Endothelial cell of coronary artery (primary cell): ENCODE results near the gene UTP4. TPM values are rescaled to one million over a fixed set of nuclear protein-coding genes. Genes with fewer than 3 reads are reported as not detected.

Experiments used
- total RNA-seq: library from RNA; depleted of rRNA; stranded (reverse); fragments of >200 nt; gene quantifications from 2 replicates; pipeline ENCODE4 v1.2.3, GENCODE V29; 2014

UTP4 gene
- 16.7 and 18.7 TPM in 2 replicates for total RNA-seq

DNA sequence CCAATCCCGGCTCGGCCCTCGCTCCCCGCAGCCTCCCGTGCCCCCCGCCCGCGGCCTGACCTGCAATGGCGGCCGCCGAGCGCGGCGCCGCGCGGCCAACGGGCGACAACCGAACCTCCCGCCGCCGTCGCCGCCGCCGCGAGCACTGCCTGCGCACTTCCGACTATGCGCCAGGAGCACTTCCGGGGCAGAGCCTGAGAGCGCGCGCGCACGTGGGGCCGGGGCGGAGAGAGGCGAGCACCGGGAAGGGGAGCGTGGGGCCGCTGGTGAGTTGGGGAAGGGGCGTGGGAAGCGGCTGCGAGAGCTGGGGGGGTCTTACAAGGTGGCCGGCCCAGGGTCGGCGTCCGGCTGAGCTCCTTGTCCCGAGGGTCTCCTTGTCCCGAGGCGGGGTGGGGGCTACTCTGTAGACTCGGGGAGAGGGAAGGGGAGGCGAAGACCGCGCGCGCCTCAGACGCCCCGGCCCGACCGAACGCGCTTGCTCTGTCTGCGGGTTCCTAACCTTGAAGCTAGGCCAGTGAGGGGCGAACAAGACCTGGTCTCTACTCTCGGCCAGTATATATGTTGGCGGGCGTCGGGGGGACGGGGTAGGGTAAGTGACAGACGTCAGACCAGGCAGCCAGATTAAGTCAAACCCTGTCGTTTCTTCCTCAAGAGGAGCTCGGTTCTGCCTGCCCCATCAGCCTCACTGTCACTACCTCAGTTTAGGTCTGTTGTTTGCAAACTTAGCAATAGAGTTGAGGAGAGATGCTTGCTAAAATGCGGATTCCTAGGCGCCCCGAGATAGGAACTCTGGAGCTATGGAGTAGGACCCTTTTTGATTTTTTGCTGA is at the start of gene UTP4, which contains the start of gene CHTF8:
Gene UTP4 (plus strand): TSS at position 226 of the 829 bp plus-strand sequence. CDS start 811 bp downstream, outside the sequence.
Gene CHTF8 (minus strand): TSS at position 165 of the 829 bp plus-strand sequence. CDS start 11,130 bp downstream, outside the sequence.

DNA sequence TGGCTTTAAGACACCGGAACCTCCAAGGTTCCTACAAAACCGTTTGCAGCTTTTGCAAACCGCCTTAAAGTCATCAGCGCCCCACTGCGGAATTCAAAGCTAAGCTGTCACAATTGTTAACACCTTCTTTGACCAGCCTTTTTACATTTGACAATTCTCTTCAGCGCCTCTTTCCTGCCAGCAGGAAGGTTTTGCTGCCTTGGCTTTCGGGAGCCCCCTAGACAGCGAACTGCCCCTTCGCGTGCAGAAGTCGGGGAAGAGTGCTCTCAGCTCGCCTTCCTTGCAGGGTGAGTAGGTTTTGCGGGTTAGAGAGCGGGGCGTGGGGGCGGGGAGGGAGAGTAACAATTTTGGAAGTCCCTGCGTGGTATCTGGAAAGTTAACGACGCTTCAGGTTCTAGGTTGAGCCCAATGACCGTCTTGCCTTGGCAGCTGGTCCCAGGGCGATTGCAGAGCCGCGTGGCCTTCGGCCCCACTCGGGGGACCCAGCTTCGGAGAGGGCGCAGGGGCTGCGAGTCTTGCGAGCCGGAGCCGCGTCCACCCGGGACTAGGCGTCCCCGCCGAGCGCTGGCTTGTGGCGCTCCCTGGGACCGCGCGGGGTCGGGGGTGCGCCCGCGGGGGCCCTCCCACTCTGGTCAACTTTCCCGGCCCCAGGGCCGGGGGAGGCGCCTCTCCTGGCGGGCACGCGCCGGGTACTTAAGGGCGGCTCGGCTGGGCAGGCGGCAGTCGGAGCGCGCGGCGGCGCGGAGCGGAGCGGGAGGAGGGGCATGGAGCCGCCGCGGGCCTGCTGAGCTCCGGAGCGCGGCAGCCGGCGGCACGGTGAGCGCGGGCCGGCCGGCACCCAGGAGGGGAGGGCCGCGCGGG is 26.7 kb upstream of the UTP4 start, which contains the start of gene HAS3:
Gene HAS3 (plus strand): TSS at position 153 of the 861 bp plus-strand sequence. CDS start 3,743 bp downstream, outside the sequence.

DNA sequence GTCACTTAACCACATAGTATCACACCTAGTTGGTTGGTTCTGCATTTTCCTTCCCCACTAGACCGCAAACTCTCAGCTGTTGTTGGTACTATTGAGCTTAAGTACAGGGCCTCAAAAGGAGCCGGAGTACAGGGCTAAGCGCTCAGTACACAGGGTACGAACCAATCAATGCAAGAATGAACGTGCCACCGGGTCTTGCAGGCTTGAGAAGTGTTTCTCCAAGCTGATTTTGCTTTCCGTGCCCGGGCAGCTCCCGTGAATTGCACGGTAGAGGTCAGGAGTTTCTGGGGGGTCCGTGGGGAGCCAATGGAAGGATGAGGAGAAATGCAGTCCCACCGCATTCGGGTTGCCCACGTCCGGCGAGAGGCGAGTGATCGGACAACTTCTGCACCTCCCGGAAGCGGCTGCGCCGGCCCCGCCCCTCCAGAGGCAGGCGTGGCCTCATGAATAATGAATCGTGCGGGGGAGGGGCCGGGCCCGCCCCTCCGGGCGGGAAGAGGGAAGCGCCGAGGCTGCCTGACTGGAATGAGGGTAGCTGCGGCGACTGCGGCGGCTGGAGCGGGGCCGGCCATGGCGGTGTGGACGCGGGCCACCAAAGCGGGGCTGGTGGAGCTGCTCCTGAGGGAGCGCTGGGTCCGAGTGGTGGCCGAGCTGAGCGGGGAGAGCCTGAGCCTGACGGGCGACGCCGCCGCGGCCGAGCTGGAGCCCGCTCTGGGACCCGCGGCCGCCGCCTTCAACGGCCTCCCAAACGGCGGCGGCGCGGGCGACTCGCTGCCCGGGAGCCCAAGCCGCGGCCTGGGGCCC is 54.4 kb downstream of the UTP4 start, which contains the start of gene SNTB2:
Gene SNTB2 (plus strand): TSS at position 523 of the 804 bp plus-strand sequence. CDS start 3 bp downstream, at position 526.

Other genes with a start within 250 kb of the UTP4 start
- gene HAS3, start 27.0 kb upstream of the UTP4 start, total RNA-seq = 1.1 and 1.8 TPM in 2 replicates
- gene CHTF8, start 61 bp upstream of the UTP4 start, total RNA-seq = 50.5 and 63.2 TPM in 2 replicates
- 54.4 and 61.2 TPM in 2 replicates for gene SNTB2, start 54.5 kb downstream of the UTP4 start, total RNA-seq
- 36.7 and 39.8 TPM in 2 replicates for gene VPS4A, start 178.7 kb downstream of the UTP4 start, total RNA-seq
- gene PDF, start 197.9 kb downstream of the UTP4 start, total RNA-seq = 11.5 and 11.9 TPM in 2 replicates
- gene COG8, start 206.9 kb downstream of the UTP4 start, total RNA-seq = 18.9 and 23.5 TPM in 2 replicates
- gene NIP7, start 207.1 kb downstream of the UTP4 start, total RNA-seq = 29.5 and 33.9 TPM in 2 replicates
- gene TMED6, start 219.1 kb downstream of the UTP4 start, total RNA-seq = not detected in 2 replicates